IMR-90 (cell line): Measurements from ENCODE around the gene HECW1. TPM values are rescaled to one million over a fixed set of nuclear protein-coding genes. Genes with fewer than 3 reads are reported as not detected.

ENCODE experiments used
- ATAC-seq: fragments of 200-7000 bp; cut with Tn5 transposase; 2 replicates; pipeline ENCODE4 v1.9.1; 2020; ENCODE audit warnings: low read depth, mild to moderate bottlenecking, moderate library complexity
- BruUV-seq: library from RNA; stranded (reverse); fragments of 400-500 nt; replicated peaks from 2 replicates; lab custom pipeline; 2021; lab: Mats Ljungman, UMichigan
- CTCF ChIA-PET: fragments of 300-600 bp; formaldehyde crosslinking; extraction: SDS; loops from one replicate; lab custom pipeline; 2021; ENCODE audit warnings: antibody characterized with exemption; lab: Yijun Ruan, JAX
- POLR2A ChIA-PET: fragments of 300-600 bp; sonication (Branson Sonifier 250); formaldehyde crosslinking; loops from one replicate; lab custom pipeline; 2022; ENCODE audit warnings: antibody characterized with exemption; ENCODE audit not compliant: unreplicated experiment; lab: Charles Lee
- DNase-seq: peaks from one replicate; pipeline ENCODE4 v3.0.0; 2013
- H2AFZ ChIP-seq: replicated peaks from 2 replicates; pipeline ENCODE3; 2013; ENCODE audit warnings: low read length, mild to moderate bottlenecking; ENCODE audit not compliant: poor library complexity
- H2AK5ac ChIP-seq: 2 replicates; pipeline ENCODE4 v1.6.1; 2013; ENCODE audit warnings: low read depth, low read length, inconsistent platforms
- H2AK9ac ChIP-seq: replicated peaks from 2 replicates; pipeline ENCODE3; 2013; ENCODE audit warnings: mild to moderate bottlenecking, low read depth, low read length, moderate library complexity; ENCODE audit not compliant: poor library complexity
- H2BK120ac ChIP-seq: 2 replicates; pipeline ENCODE4 v1.6.1; 2013; ENCODE audit warnings: low read depth, low read length, inconsistent platforms
- H2BK15ac ChIP-seq: 3 replicates; pipeline ENCODE4 v1.6.1; 2013; ENCODE audit warnings: low read depth, low read length, inconsistent platforms
- H2BK20ac ChIP-seq: 2 replicates; pipeline ENCODE4 v1.6.1; 2013; ENCODE audit warnings: low read depth, mild to moderate bottlenecking, inconsistent platforms, low read length, moderate library complexity
- H2BK5ac ChIP-seq: 2 replicates; pipeline ENCODE4 v1.6.1; 2013; ENCODE audit warnings: mild to moderate bottlenecking, low read depth, low read length, inconsistent platforms; ENCODE audit not compliant: poor library complexity, severe bottlenecking
- H3K14ac ChIP-seq: replicated peaks from 2 replicates; pipeline ENCODE4 v1.6.1; 2013; ENCODE audit warnings: low read depth, low read length, inconsistent platforms
- H3K18ac ChIP-seq: 2 replicates; pipeline ENCODE4 v1.6.1; 2013; ENCODE audit warnings: low read depth, low read length, control low read depth
- H3K23ac ChIP-seq: 2 replicates; pipeline ENCODE4 v1.6.1; 2013; ENCODE audit warnings: low read depth, low read length, inconsistent platforms
- H3K27ac ChIP-seq: 2 replicates; pipeline ENCODE4 v1.5.1; 2013; ENCODE audit warnings: mild to moderate bottlenecking, control low read depth, low read length; ENCODE audit not compliant: insufficient read depth
- H3K27me3 ChIP-seq: 2 replicates; pipeline ENCODE4 v1.6.1; 2013; ENCODE audit warnings: low read length; ENCODE audit not compliant: control insufficient read depth, insufficient read depth
- H3K36me3 ChIP-seq: 2 replicates; pipeline ENCODE4 v1.6.1; 2013; ENCODE audit warnings: low read length, mixed read lengths; ENCODE audit not compliant: control insufficient read depth, insufficient read depth
- H3K4ac ChIP-seq: 2 replicates; pipeline ENCODE4 v1.6.1; 2013; ENCODE audit warnings: low read depth, low read length, inconsistent platforms
- H3K4me1 ChIP-seq: 2 replicates; pipeline ENCODE4 v1.6.1; 2013; ENCODE audit warnings: low read length, mixed read lengths; ENCODE audit not compliant: control insufficient read depth, insufficient read depth
- H3K4me2 ChIP-seq: 2 replicates; pipeline ENCODE4 v1.6.1; 2013; ENCODE audit warnings: low read depth, mild to moderate bottlenecking, control low read depth, low read length, moderate library complexity
- H3K4me3 ChIP-seq: 2 replicates; pipeline ENCODE4 v1.5.1; 2013; ENCODE audit warnings: low read depth, mild to moderate bottlenecking, control low read depth, low read length, moderate library complexity; ENCODE audit not compliant: insufficient read depth
- H3K56ac ChIP-seq: 2 replicates; pipeline ENCODE4 v1.6.1; 2013; ENCODE audit warnings: low read length, inconsistent platforms; ENCODE audit not compliant: insufficient read depth; ENCODE audit errors: extremely low read depth
- H3K79me1 ChIP-seq, 2 experiments: 2 replicates each; pipeline ENCODE4 v1.6.1; 2013; ENCODE audit warnings: low read length in 2 of 2, inconsistent platforms in 1 of 2, low read depth in 1 of 2
- H3K9ac ChIP-seq: 2 replicates; pipeline ENCODE4 v1.6.1; 2013; ENCODE audit warnings: low read depth, low read length, control low read depth
- H3K9me1 ChIP-seq: 2 replicates; pipeline ENCODE4 v1.6.1; 2013; ENCODE audit warnings: low read length, inconsistent platforms; ENCODE audit not compliant: insufficient read depth
- H3K9me3 ChIP-seq: 2 replicates; pipeline ENCODE4 v1.6.1; 2013; ENCODE audit warnings: low read length; ENCODE audit not compliant: control insufficient read depth, insufficient read depth
- H4K20me1 ChIP-seq: 2 replicates; pipeline ENCODE4 v1.6.1; 2013; ENCODE audit warnings: low read length, inconsistent platforms; ENCODE audit not compliant: insufficient read depth
- H4K5ac ChIP-seq: 2 replicates; pipeline ENCODE4 v1.6.1; 2013; ENCODE audit warnings: mild to moderate bottlenecking, low read depth, low read length, control low read depth
- H4K8ac ChIP-seq, 2 experiments: 2 replicates each; pipeline ENCODE4 v1.6.1; 2013; ENCODE audit warnings: low read depth in 2 of 2, low read length in 2 of 2, control low read depth in 1 of 2, inconsistent platforms in 1 of 2
- H4K91ac ChIP-seq: 2 replicates; pipeline ENCODE4 v1.6.1; 2013; ENCODE audit warnings: low read depth, low read length, inconsistent platforms; ENCODE audit not compliant: insufficient read depth
- CHD1 ChIP-seq: IDR thresholded peaks from 2 replicates; pipeline ENCODE4 v1.6.1; 2012; ENCODE audit warnings: low read depth, low read length, improper control_type of control experiment
- MAZ ChIP-seq: IDR thresholded peaks from 2 replicates; pipeline ENCODE4 v1.6.1; 2012; ENCODE audit warnings: low read depth, mild to moderate bottlenecking, low read length, improper control_type of control experiment, moderate library complexity, borderline replicate concordance
- POLR2A ChIP-seq: IDR thresholded peaks from 2 replicates; pipeline ENCODE4 v1.6.1; 2012; ENCODE audit warnings: mild to moderate bottlenecking, low read depth, low read length
- WGBS, 2 experiments: methylation state at CpG; one replicate each; pipeline versions ENCODE4 v1.1.5 to v1.1.7; 2013; ENCODE audit warnings: missing lambda C conversion rate in 2 of 2; ENCODE audit not compliant: insufficient read length in 1 of 2; ENCODE audit errors: extremely low coverage in 2 of 2; 5-methylcytosine and 5-hydroxymethylcytosine counted together
- dilution Hi-C: fragments of 300-500 bp; cut with HindIII; formaldehyde crosslinking; loops from one replicate; pipeline ENCODE4 v1.14.3; 2018; ENCODE audit warnings: low sequenced_read_pairs; ENCODE audit not compliant: unreplicated experiment
- in situ Hi-C: fragments of 300-500 bp; cut with MboI; formaldehyde crosslinking; loops from 3 replicates; pipeline ENCODE4 v1.14.3; 2019; ENCODE audit warnings: low sequenced_read_pairs, inconsistent platforms, mixed read lengths
- intact Hi-C: fragments of 100-400 bp; cut with micrococcal nuclease; formaldehyde crosslinking; loops from 2 replicates; pipeline ENCODE4 v1.10.0; 2022
- polyA plus RNA-seq, 3 experiments: library from polyadenylated mRNA; depleted of rRNA; stranded (reverse); fragments of >200 nt; gene quantifications; 2 replicates each; pipeline ENCODE4 v1.2.3, GENCODE V29; 2012; ENCODE audit warnings: low replicate concordance in 1 of 3
- total RNA-seq: library from RNA; depleted of rRNA; stranded (reverse); fragments of >200 nt; gene quantifications from 2 replicates; pipeline ENCODE4 v1.2.3, GENCODE V29; 2012

HECW1 gene
- total and polyA plus RNA-seq, 2 of the 4 experiments (the other 2 are of a cell fraction), result 0.56 to 1.3 TPM

- Histone ChIP-seq H4K8ac (0 out of 4 replicates have a peak overlapping the region, but pooled peaks of 1 of the 2 experiments have one; percentile 22), H3K4ac (peak overlapping the region; percentile 9; the same call in 1 of the 2 replicates), H3K27ac (no peak overlapping the region), H3K4me3 (no peak overlapping the region), H3K56ac (no peak overlapping the region), H3K36me3 (no peaks in the 10 kb centered on the region), H4K5ac (no peak overlapping the region), H2BK5ac (no peak overlapping the region), H3K9ac (no peak overlapping the region), H4K20me1 (no peaks in the 10 kb centered on the region), H4K91ac (0 out of 2 replicates have a peak overlapping the region, but pooled peaks have one; percentile 1), H2AK5ac (peak overlapping the region; percentile 49; the same call in 1 of the 2 replicates), H2BK120ac (peak overlapping the region; percentile 30; the same call in 1 of the 2 replicates), H3K9me1 (no peaks in the 10 kb centered on the region; the same call in 1 of the 2 replicates), H3K18ac (no peak overlapping the region), H2BK20ac (peak overlapping the region; percentile 14; the same call in 1 of the 2 replicates), H3K23ac (no peak overlapping the region), H2AFZ (no peak overlapping the region), H3K4me2 (no peak overlapping the region), H3K9me3 (no peaks in the 10 kb centered on the region), H2AK9ac (no peak overlapping the region), H3K4me1 (peaks cover 3% of the 10 kb centered on the region; the same call in 1 of the 2 replicates), H2BK15ac (peak overlapping the region; percentile 79; the same call in 1 of the 3 replicates), H3K79me1 (no peaks in the 10 kb centered on the region), H3K27me3 (no peaks in the 10 kb centered on the region; the same call in 1 of the 2 replicates), H3K14ac (0 out of 2 replicates have a peak overlapping the region, but pooled peaks have one; percentile 4)
- dilution Hi-C loops, result no loop called here
- no TSS peak for BruUV-seq
- POLR2A ChIA-PET, result no interaction called here
- ATAC-seq, result 0 out of 2 replicates have a peak, but pooled peaks have one; percentile 21
- intact Hi-C loops, result no loop called here
- 100% methylated on average over 2 of the region's 8 CpGs; no CpG with 5 or more reads in 1 of the 2 experiments for WGBS, 2 experiments
- in situ Hi-C loops, result no loop called here
- peak; percentile 5 for DNase-seq
- CTCF ChIA-PET, result interaction anchor here (0.5 to 1.1 kb wide), 2 partner anchors 9 to 27 kb away, joined by 3 to 4 read pairs; no protein-coding TSS in a partner anchor
- TF ChIP-seq POLR2A (no peak), CHD1 (no peak), MAZ (no peak)
Measured at GRCh38 chr7:43205171-43205795, 92.8 kb downstream of the HECW1 start.
